Skeletal muscle tissue (tissue), 4 donors: ENCODE data around the gene CEMIP2. TPM values are rescaled to one million over a fixed set of nuclear protein-coding genes. Genes with fewer than 3 reads are reported as not detected.
"Not testable (repeated sequence)": the region's sequence is repeated elsewhere in the genome, so short reads cannot be mapped to it uniquely, and the experiment has no call there.

Experiments used
- H3K27ac ChIP-seq: one replicate; pipeline ENCODE4 v1.7.0; 2013; ENCODE audit warnings: mild to moderate bottlenecking, low read depth, low read length, inconsistent platforms
- H3K27me3 ChIP-seq, 3 donors: one replicate each; pipeline ENCODE4 v1.7.0; 2013; ENCODE audit warnings: low read length in 3 of 3; ENCODE audit not compliant: control insufficient read depth in 3 of 3, insufficient read depth in 3 of 3
- H3K36me3 ChIP-seq, 3 donors: one replicate each; pipeline ENCODE4 v1.7.0; 2013; ENCODE audit warnings: low read length in 3 of 3; ENCODE audit not compliant: control insufficient read depth in 3 of 3, insufficient read depth in 3 of 3
- H3K4me1 ChIP-seq, 3 donors: one replicate each; pipeline ENCODE4 v1.7.0; 2013; ENCODE audit warnings: low read length in 3 of 3, mild to moderate bottlenecking in 3 of 3; ENCODE audit not compliant: control insufficient read depth in 3 of 3, insufficient read depth in 3 of 3
- H3K4me3 ChIP-seq, 3 donors: one replicate each; pipeline ENCODE4 v1.7.0; 2013; ENCODE audit warnings: low read length in 3 of 3
- H3K9ac ChIP-seq, 3 donors: one replicate each; pipeline ENCODE4 v1.7.0; 2013; ENCODE audit warnings: low read length in 3 of 3, mild to moderate bottlenecking in 3 of 3, moderate library complexity in 2 of 3, low read depth in 1 of 3
- H3K9me3 ChIP-seq, 3 donors: one replicate each; pipeline ENCODE4 v1.7.0; 2013; ENCODE audit warnings: low read length in 3 of 3; ENCODE audit not compliant: control insufficient read depth in 3 of 3
- total RNA-seq: library from RNA; depleted of rRNA; stranded (reverse); fragments of >200 nt; gene quantifications from one replicate; pipeline ENCODE4 v1.2.3, GENCODE V29; 2014
- donor health status: Osteomylitis.

CEMIP2 gene, protein sequence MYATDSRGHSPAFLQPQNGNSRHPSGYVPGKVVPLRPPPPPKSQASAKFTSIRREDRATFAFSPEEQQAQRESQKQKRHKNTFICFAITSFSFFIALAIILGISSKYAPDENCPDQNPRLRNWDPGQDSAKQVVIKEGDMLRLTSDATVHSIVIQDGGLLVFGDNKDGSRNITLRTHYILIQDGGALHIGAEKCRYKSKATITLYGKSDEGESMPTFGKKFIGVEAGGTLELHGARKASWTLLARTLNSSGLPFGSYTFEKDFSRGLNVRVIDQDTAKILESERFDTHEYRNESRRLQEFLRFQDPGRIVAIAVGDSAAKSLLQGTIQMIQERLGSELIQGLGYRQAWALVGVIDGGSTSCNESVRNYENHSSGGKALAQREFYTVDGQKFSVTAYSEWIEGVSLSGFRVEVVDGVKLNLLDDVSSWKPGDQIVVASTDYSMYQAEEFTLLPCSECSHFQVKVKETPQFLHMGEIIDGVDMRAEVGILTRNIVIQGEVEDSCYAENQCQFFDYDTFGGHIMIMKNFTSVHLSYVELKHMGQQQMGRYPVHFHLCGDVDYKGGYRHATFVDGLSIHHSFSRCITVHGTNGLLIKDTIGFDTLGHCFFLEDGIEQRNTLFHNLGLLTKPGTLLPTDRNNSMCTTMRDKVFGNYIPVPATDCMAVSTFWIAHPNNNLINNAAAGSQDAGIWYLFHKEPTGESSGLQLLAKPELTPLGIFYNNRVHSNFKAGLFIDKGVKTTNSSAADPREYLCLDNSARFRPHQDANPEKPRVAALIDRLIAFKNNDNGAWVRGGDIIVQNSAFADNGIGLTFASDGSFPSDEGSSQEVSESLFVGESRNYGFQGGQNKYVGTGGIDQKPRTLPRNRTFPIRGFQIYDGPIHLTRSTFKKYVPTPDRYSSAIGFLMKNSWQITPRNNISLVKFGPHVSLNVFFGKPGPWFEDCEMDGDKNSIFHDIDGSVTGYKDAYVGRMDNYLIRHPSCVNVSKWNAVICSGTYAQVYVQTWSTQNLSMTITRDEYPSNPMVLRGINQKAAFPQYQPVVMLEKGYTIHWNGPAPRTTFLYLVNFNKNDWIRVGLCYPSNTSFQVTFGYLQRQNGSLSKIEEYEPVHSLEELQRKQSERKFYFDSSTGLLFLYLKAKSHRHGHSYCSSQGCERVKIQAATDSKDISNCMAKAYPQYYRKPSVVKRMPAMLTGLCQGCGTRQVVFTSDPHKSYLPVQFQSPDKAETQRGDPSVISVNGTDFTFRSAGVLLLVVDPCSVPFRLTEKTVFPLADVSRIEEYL (N-terminal part only)
- 39.7 TPM for total RNA-seq

DNA sequence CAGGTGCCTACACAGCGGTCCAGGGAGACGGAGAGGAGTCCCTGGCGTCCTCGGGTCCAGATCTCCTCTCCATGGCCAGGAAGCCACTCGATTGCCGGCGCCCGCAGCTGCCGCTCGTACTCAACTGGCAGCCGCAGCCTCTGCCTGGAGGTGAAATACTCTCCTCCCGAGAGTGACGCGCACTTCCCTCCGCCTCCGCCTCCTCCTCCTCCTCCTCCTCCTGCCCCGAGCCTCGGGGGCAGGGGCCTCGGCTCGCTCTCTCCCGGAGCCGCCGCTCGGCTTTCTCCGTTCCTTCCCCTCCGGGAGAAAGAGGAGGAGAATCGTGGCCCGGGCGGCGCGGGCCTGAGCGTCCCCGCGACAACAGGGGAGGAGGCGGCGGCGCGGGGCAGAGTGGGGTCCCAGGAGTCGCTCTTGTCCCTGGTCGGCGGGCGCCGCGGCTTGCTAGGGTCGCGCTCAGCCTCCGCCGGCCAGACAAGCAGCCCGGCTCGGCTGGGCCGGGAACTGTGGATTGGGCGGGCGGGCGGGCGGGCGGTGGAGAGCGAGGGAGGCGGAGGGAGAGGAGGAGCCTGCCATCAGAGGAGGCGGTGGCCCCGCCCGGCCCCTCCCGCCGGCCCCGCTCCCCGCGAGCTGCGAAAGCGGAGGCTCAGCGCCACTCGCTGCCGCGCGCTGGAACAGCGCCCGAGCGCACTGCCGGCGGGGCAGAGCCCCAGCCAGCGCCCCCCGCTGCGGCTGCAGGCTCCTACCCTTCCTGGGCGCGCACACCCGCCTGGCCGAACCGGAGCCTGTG lies at the start of gene CEMIP2:
TSS of gene CEMIP2 (minus strand) at position 126 of the 787 bp plus-strand sequence. CDS start 18,140 bp downstream, outside the sequence.
- Histone ChIP-seq H3K4me3 (peak within 1 kb of the TSS; percentile 86 to 91 (median 89)), H3K4me1 (peaks cover 23 to 40% (median 25%) of the 10 kb centered on the region in 3 donors), H3K36me3 (no peaks in the 10 kb centered on the region), H3K9me3 (no peaks in the 10 kb centered on the region), H3K27me3 (no peaks in the 10 kb centered on the region), H3K9ac (peak within 1 kb of the TSS; percentile 85 to 90 (median 90)), H3K27ac (peak within 1 kb of the TSS; percentile 93)

DNA sequence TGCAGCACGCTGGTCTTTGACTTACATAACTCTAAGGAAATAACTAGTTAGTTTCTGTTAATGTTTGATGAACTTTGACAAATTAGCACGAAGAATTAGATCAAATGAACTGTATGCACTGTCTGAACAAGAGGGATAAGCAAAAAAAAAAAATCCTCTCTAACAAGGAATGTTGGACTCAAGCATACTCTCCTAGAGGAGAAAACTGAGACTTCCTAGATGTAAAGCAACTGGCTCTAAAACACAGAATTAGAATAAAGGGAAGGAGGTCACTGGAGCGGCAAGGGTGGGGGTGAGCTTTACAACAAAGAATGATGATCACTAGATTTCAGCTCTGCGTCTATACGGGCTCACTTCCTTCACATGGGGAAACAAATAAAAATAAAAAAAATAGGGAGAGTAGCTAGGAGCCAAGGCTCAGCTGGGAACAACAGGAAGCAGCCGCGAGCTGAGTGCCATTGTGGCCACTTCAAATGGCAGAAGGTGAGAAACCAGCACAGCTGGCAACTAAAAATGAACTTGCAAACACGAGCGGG lies 48.7 kb upstream of the CEMIP2 start:
- Histone ChIP-seq H3K9me3 (no peaks in the 10 kb centered on the region), H3K9ac (no peak overlapping the region), H3K36me3 (no peaks in the 10 kb centered on the region), H3K4me3 (no peak overlapping the region), H3K27me3 (no peaks in the 10 kb centered on the region), H3K27ac (no peak overlapping the region), H3K4me1 (peaks cover 0 to 5% (median 4%) of the 10 kb centered on the region in 3 donors)

DNA sequence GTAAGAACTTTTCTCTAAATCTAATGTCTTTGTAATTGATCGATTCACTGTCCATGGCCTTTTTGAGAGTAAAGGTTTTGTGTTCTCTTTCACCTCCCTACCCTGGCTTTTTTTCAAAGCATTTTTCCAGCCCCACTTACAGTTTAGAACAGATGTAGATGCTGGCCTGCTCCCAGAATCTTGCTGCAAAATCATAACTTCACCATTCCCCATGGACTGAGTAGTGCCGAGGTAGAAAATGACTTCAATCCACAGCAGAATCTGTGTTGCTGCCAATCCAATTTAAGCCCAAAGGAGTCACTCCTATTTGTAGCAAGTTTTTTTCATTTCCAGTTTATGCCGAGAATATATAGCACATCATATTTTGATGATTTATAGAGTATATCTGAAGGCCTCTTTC lies 46.5 kb upstream of the CEMIP2 start:
- Histone ChIP-seq H3K4me3 (no peak overlapping the region), H3K36me3 (no peaks in the 10 kb centered on the region), H3K9me3 (no peaks in the 10 kb centered on the region), H3K27ac (no peak overlapping the region), H3K4me1 (peaks cover 0 to 8% (median 4%) of the 10 kb centered on the region in 3 donors), H3K9ac (no peak overlapping the region), H3K27me3 (no peaks in the 10 kb centered on the region)

DNA sequence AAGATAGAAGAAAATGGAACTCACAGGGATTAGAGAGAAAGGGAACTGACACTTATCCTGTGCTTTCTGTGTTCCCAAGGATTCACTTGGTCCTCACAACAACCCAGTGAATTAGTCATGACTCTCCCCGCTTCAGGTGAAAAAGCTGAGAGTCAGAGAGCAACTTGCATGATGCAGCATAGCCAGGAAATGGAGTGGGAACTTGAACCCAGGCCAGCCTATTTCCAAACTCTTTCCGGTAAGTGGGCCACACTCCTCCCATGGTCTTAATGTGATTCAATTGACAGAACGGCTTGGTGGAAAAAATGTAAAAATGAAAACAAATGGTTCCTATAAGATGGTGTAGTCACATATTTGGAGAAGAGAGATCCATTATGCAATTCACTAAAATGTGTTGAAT lies 45.9 kb upstream of the CEMIP2 start:
- Histone ChIP-seq H3K27me3 (no peaks in the 10 kb centered on the region), H3K4me3 (no peak overlapping the region), H3K36me3 (no peaks in the 10 kb centered on the region), H3K9me3 (no peaks in the 10 kb centered on the region), H3K27ac (no peak overlapping the region), H3K9ac (no peak overlapping the region), H3K4me1 (peaks cover 0 to 8% (median 4%) of the 10 kb centered on the region in 3 donors)

DNA sequence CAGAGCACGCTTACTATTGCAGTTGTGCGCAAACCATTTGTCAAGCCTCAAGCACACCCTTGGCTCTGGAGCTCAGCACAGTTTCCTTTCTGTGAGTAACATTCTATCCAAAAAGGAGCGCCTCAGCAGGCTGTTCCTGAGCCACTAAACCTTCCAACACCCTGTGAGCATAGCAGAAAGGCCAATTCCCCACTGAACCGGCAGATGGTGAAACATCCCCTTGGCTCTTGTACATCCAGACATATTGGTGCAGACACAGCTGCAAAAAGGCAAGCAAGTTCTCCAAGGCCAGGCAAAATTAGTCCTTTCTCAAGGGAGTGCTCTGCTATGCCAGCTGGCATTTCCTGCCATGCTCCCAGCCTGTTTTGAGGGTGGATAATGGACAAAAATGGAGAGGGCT lies 44.1 kb upstream of the CEMIP2 start:
- H3K36me3 ChIP-seq: no peaks in the 10 kb centered on the region
- no peak overlapping the region for H3K27ac ChIP-seq
- H3K9ac ChIP-seq: no peak overlapping the region
- peaks cover 0 to 8% (median 4%) of the 10 kb centered on the region in 3 donors for H3K4me1 ChIP-seq
- H3K4me3 ChIP-seq: no peak overlapping the region
- no peaks in the 10 kb centered on the region for H3K9me3 ChIP-seq
- no peaks in the 10 kb centered on the region for H3K27me3 ChIP-seq

DNA sequence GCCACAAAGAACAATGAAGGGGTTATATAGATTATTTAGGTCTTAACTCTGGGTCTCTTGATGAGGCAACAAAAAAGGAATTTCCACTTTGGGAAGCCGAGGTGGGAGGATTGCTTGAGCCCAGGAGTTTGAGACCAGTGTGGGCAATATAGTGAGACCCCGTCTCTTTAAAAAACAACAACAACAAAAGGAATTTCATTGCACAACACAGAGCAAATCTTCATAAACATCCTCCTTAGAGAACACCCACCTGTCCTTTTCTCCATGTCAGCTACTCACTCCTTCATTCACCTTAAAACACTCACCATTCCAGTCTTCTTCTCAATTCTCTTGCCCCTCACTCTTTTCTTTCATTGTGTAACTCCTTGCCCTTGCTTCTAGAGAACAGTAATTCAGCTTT lies 39.8 kb upstream of the CEMIP2 start:
- H3K9ac ChIP-seq: no peak overlapping the region
- H3K4me1 ChIP-seq: peaks cover 5 to 13% (median 8%) of the 10 kb centered on the region in 3 donors
- no peaks in the 10 kb centered on the region for H3K27me3 ChIP-seq
- no peak overlapping the region for H3K4me3 ChIP-seq
- no peak overlapping the region for H3K27ac ChIP-seq
- no peaks in the 10 kb centered on the region for H3K36me3 ChIP-seq
- no peaks in the 10 kb centered on the region for H3K9me3 ChIP-seq

DNA sequence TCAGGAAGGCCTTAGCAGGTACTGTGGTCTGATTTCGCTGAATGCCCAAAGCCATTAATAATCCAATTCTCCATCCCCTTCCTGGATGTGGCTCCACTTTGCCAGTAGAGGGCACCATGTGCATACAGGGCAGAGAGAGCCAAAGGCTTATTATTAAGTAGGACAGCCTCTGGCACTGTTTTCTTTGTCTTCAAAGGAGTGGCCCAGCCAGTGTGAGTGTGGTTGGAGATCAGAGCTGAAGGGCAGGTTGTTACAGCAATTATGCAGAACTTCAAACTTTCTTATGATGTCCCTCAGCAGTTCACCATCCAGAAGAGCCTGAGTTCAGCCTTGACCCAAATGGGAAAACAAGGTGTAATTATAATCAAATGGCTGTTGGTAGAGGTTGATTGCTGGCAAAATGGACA lies 38.6 kb upstream of the CEMIP2 start:
- no peaks in the 10 kb centered on the region for H3K9me3 ChIP-seq
- no peak overlapping the region for H3K27ac ChIP-seq
- H3K4me1 ChIP-seq: peaks cover 4 to 8% (median 5%) of the 10 kb centered on the region in 3 donors
- H3K9ac ChIP-seq: no peak overlapping the region
- H3K27me3 ChIP-seq: no peaks in the 10 kb centered on the region
- no peak overlapping the region for H3K4me3 ChIP-seq
- H3K36me3 ChIP-seq: no peaks in the 10 kb centered on the region

DNA sequence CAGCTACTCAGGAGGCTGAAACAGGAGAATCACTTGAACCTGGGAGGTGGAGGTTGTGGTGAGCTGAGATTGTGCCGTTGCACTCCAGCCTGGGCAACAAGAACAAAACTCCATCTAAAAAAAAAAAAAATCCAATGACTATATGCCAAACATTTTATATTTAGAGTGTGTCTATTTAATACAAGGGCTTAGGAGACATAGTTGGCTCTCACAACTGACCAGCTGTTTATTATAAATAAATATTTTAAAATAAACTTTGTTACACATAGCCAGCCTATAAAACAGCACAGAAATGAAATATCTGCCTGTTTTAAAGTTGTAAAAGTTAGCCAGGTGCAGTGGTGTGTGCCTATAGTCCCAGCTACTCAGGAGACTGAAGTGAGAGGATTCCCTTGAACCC lies 36.8 kb upstream of the CEMIP2 start:
- not testable (repeated sequence) for H3K9me3 ChIP-seq, H3K27ac ChIP-seq, H3K4me3 ChIP-seq, H3K4me1 ChIP-seq, H3K36me3 ChIP-seq, H3K9ac ChIP-seq, H3K27me3 ChIP-seq

DNA sequence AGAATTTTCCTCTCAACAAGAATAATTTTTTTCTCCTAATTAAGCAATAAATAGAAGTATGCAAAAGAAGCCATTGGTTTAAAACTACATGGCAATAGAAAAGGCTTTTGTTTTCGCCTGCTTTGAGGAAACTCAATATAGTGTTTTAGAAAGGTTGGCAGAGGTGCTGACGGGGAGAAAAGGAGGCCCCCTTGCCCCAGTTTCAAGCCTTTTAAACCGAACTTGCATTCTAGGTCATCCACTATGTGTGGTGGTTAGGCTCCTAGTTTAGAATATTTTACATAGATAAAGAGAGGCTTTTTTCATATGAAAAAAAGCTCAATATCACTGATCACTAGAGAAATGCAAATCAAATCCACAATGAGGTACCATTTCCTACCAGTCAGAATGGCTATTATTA lies 33.5 kb upstream of the CEMIP2 start:
- Histone ChIP-seq H3K27me3 (no peaks in the 10 kb centered on the region), H3K4me3 (no peak overlapping the region), H3K36me3 (no peaks in the 10 kb centered on the region), H3K9me3 (no peaks in the 10 kb centered on the region), H3K27ac (no peak overlapping the region), H3K9ac (no peak overlapping the region), H3K4me1 (peaks cover 0 to 2% (median 2%) of the 10 kb centered on the region in 3 donors)
